NCI-H446 (cell line): ENCODE data around the gene NXPH1.

Source experiments
- DNase-seq, 2 experiments: peaks; one replicate each; lab custom pipeline; 2025; lab: John Stamatoyannopoulos, UW

NXPH1 gene

GRCh38 chr7:8507566-8507965 lies 74.2 kb downstream of the NXPH1 start:
- DNase-seq: no peak

DNA sequence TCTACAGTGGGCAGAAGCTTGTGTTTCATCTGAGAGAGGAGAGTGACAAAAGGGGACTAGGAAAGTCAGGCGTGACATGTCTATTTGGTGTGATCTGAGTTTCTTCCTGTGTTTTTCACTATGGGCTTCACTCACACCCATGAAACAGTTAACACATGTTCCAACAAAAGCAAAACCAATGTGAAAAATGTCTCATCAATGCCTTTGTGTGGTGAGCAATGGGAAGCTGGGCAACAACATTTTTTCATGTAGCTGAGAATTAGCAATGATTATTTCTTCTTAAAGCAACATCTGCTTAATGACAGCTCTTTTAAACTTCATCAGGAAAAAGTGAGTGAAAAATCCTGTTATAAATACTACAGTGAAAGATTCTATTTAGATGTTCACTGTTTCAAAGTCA lies 76.2 kb downstream of the NXPH1 start:
- DNase-seq: no peak

DNA sequence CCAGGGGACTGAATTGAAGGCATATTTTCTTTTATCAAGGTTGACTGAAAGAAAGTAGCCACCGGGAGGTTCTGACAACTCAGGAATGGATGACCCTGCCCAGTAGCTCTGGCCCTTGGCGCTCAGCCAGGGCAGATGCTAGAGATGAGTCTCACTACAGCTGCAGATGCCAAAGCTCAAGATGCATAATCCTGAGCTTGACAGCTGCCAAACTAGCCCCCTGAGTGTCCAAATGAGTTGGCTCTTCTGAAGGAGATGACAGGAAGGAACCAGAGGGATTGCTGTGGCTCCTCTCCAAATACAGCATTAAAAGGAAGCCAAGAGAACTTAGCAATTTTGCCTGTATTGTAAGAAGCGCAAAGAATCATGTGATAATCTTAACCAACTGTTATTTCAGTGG lies 78.4 kb downstream of the NXPH1 start:
- peak; percentile 82 to 92 for DNase-seq

- no peak for DNase-seq
These were observed 81.5 kb downstream of the NXPH1 start for GRCh38 chr7:8514781-8515519.

DNA sequence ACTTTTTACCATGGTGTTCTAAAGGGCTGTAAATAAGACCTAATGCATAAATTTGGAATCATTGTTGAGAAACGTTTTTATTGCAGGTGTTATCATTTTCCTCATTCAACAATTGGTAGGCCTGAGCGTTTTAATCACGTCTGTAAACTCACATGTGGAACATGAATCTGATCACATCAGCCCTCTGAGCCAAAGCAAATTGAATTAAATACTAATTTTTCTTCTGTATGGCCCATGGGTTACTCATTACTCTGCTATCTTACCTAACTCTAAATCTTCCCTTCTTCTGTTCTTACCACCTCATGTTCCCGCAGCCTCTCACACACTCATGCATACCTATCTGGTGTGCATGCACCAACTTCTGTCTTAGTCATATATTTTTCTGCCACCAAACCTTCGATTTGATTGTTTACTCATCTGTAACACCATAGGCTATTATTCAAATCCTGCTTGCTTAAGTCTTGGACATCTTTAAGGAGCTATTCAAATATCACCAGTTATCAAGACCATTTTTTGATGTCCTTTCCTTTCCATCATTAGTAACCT lies 82.3 kb downstream of the NXPH1 start:
- no peak for DNase-seq

DNA sequence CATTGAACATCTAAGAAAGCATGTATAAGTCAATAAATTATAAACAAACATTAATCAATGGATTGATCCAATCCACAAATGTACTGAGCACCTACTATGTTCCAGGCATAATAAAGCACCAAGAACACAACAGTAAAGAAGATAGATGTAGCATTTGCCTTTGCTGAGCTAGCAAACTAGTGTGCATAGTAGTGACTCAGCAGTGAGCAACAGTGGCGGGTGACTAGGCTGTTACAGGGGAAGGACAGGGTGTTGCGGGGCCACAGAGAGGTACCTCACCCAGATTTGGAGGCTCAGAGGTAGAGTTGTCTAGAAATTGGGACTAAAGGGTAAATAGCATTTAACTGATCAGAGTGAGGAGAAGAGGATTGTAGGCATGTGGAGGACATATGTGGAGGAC lies 83.6 kb downstream of the NXPH1 start:
- no peak for DNase-seq

DNA sequence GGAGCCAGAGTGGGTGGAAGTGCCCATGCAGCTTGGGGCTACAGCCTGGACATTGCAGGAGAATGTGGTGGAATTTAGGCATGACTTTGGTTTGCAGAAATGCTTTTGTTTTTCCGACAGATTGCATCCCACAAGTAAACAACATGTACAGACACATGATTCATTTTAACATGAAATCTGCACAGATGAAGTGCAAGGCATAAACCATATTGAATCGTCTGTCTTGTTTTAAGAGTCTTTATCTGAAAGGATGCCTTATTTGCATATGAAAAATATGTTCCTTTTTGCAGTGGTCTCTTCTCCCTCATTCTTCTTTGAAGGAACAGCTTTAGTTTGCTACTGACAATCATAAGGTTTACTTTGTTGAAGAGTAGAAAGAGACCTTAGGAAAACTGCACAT lies 94.9 kb downstream of the NXPH1 start:
- no peak for DNase-seq

DNA sequence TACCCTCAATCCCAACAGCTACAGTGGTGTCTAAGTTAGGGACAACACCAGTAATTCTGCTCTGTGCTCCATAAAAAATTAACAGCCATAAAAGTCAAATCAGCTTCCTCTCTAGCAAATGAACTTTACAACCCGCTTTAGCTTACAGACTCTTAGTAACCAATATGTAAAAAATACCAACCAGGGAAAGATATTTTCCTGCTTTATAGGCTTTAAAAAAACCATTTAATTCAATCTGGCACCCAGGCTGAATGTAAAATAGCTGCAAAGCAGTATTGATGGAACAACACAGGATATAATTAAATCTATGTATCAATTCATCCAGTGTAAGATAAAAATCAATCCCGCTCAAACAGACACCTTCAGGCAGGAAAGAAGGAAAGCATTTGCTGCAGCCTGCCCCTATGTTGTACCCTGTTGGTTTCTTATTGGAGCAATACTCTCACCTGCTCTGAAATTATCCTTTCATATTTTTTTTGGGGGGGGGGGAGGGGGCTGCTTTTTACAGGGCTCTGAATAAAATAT lies 98.6 kb downstream of the NXPH1 start:
- no peak for DNase-seq

DNA sequence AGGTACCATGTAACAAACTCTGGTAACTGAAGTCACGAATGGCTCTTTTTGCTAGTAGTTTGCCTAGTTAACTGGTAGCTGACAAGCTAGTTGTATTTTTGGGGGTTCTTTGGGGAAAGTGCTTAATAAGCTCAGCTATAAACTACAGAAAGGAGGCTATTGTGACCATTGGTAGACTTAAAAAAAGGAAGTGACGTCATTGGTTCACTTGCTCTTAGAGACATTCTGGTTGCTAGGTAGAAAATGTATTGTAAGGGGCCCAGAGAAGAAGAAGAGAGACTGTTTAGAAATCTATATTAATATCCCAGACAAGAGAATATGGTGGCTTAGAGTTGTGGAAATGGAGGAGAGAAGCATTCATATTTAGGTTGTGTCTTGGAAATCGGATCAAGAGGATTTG lies 103.0 kb downstream of the NXPH1 start:
- DNase-seq: no peak

DNA sequence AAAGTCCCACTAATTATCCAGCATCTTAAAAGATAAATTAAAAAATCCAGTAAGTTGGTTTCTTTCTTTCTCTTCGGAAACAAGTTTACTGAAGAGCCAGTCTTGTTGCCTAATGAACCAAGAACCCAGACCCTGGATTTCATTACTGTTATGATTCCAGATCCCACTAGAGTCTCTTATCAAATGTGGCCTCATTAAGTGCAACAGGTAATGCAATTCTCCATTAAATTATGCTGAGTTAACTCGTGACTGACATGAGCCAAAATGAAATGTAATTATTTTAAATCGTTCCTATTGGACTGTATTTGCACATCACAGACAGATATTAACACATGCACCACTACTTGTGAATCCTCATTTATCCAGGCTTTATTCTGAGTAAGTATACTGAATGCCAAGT lies 115.6 kb downstream of the NXPH1 start:
- DNase-seq: no peak

DNA sequence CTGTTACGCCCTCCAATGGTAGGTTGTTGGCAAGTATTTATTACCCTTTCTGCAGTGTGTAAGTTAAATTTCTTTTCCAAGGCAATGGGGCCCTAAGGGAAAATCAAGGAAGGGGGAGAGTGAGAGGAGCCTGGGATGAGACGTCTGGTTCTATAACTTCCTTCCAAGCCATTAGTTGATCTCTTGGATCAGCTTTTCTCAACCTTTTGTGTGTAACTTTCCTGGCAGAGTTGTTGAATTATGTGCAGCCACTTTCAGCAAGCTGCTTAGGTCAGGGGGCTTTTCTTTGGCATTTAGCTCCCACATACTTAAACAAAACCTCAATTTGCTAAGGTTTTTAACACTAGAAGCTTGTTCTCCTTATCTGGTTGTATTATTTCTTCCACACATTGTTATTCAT lies 127.1 kb downstream of the NXPH1 start:
- DNase-seq: peak in 1 of 2 experiments; percentile 36

DNA sequence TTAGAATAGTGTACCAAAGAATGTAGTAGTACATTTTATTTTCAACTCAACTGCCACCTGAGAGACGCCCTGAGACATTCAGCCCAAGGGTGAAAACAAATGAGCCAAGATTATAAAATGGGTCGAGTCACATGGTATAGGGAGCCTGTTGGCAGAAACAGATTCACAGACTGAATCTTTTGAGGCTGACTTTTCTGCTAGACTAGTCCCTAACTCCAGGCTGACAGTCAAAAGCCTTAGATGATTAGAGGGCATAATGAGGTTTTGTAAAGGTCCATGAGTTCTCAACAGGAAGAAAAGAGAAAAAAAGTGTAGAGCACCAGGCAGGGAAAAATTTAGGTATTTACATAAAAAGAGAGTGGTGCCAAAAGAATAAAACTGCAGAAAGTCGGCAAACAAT lies 128.0 kb downstream of the NXPH1 start:
- peak in 1 of 2 experiments; percentile 31 for DNase-seq

DNA sequence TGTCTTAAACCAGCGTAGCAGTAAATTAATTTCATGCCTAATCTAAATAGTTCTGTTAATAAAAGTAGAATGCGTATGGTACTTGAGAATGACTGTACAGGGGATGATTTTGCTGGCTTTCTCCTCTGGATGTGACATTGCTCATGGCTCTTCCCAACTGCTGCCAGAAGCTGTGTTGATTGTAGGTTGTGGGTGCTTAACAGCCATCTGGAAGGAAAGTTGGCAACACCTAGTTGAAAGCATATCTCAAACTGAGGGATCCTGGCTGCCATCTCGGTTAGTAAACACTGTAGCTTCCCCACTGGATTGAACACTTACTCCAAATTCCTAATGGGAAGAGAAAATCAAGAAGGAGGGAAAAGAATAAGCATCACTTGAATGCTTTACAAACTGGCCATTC lies 130.9 kb downstream of the NXPH1 start:
- DNase-seq: peak; percentile 83 to 92

DNA sequence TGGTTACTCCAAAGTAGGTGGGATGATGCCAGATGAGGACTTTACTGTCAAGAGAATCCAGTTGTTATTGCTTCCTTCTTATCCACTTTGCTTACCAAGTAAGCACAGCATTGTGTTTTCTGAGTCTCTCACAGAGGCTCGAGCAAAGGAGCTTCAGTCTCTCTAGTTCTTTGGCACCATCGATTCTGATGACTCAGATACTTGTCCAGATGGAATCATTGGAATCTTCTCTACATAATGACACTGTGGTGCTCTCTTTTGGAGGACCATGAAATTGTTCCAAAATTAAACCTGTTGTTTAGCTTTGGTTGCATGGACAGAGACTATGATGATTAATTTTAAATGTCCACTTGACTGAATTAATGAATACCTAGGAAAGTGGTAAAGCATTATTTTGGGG lies 132.6 kb downstream of the NXPH1 start:
- DNase-seq: peak; percentile 58 to 85

DNA sequence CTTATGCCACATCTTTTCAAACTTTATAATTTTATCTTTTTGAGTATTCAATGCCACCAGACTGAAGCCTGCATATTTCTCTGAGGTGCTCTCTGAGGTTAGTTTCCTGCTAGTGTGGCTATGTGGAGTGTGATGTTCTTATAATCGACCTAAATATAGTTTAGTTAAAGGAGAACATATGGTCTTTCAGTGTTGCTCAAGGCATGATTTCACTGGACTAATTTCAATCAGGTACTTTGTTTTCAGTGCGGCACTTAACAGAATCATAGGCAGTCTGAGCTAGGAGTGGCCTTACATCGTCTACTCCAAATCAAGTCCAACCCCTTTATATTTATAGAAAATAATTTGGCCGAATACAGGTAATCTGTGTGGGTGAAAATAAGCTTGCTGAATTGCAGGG lies 134.2 kb downstream of the NXPH1 start:
- no peak for DNase-seq

DNA sequence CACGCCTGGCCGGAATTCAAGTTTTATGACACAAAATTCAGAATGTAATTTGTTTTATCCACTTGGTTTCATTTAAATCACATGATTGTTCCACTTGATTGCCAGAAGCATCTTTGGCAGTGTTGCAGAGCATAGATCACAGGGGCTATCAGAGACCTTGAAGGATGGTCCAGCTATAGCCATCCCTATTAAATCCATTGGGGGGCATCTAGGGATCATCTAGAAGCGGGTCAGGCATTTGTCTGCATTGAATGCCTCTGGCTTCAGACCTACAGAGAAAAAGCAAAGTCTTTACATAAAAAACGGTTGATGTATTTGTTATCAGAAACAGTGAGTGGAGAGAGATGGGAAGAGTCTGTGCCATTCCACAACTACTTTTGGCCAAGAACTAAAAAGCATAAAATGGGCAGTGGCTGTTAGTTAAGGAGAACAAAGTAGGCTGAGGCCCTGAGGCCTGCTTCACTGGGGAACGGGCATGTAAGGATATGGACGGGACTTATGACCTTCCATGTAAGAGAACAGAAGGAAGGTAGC lies 146.3 kb downstream of the NXPH1 start:
- no peak for DNase-seq

DNA sequence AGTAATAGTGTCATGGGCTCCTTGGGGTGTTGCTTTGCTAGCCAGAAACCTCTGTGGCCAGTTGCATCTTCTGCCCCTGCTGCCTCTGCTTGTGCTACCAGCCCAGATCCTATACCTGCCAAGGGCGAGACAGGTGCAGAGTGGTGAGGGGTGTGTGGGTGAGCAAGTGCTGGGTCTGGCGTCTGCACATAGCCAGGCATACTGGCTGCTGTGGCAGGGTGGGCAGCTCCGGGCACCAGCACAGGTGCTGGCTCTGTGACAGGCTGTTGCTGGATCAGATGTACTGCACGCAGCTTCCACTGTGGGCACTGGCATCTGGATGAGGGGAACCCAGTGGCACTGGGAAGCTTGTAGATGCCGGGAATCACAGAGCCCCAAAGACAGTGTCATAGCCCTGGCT lies 148.4 kb downstream of the NXPH1 start:
- no peak for DNase-seq

DNA sequence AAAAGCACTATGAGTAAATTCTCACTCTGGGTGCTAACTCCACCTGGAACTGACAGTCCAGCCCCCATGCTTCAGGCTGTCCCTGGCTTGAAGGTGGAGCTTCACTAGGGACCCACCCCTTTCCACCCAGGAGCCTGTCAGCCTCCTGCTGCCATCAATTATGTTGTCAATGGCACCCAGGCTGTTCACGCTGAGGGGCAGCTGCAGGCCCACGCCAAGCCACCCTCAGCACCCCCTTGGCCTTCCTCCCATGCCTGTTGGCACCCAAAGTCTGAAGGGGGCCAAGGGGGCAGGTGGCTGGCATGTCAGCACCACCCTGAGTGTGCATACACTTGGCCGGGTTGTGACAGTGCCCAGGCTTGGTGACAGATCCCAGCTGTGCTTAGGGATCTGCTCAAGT lies 149.3 kb downstream of the NXPH1 start:
- peak in 1 of 2 experiments; percentile 63 for DNase-seq

DNA sequence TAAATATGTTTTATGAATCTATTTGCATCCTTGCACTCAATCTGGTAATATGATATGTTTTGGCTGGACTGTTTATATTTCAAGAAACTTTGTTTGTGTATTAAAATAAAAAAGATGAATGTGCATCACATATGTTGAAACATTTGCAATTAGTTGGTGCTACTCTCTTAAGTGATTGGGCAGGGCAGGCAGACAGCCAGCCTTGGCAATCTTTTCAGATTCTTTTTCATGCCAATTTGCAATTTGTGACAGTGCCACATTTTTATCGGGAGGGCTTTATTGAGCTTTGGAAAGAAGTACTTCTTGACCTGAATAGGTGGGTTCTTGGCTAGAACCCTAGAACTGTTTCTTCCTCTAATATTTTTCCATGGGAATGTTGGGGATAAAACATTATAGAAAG lies 152.2 kb downstream of the NXPH1 start:
- DNase-seq: peak; percentile 50 to 65

DNA sequence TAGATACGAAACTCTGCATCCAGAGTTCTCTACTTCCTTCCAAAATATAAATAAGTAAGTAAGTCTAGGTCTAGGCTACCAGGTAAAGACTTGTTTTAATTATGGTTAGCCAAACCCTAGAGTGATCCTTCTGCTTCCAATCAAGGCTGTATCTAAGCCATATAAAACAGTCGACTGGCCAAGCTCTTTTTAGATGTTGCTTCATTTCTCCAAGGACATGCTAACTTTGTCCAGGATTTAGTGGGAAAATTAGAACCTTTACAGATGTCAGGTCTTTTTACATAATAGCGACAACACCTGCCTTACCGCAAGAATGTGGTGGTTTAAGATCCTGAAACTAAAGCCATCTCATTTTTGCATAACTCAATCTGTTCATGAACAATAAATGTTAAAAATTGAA lies 156.8 kb downstream of the NXPH1 start:
- DNase-seq: no peak

- DNase-seq: no peak
These were observed 157.4 kb downstream of the NXPH1 start for GRCh38 chr7:8590791-8591190.

DNA sequence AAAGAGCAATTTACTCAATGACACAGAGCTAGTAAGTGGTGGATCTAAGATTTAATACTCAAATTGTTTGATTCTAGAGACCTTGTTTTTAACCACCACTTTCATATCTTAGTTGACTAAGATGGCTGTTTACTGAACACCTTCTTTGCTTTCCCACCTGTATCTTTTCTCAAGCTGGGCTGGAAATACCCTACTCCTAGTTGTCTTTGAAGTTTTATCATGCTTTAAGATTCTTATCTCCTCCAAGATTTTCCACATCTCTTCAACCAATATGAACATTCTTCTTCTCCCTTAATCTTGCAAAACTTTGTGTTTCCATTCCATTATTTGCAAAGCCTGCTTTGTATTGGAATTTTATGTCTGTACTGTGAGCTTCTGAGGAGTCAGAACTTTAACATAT lies 157.9 kb downstream of the NXPH1 start:
- no peak for DNase-seq

- no peak for DNase-seq
These were observed 158.8 kb downstream of the NXPH1 start for GRCh38 chr7:8592167-8592566.

DNA sequence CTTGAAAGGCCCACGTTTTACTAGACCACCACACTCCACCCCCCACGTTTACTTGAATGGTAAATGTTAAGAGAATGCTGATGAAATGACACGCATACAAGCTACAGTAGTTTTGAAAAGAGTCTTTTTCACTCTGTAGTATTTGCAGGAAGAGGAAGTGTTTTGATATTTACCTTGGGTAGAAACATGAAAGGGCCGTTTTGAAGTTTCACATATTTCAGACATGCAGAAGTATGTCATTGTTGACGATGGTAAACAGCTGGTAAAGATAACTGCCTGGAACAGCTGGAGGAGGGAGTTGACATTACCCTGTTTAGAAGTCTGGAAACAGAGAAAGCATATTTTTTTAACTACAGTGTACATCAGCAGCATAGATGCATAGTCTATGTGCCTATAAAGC lies 160.7 kb downstream of the NXPH1 start:
- no peak for DNase-seq
